ENCODE measurements around the gene IGFBPL1.
"Not testable (repeated sequence)": the region's sequence is repeated elsewhere in the genome, so short reads cannot be mapped to it uniquely, and the experiment has no call there.

Gene IGFBPL1

GRCh38 chr9:38382141-38382540, 42.1 kb downstream of the IGFBPL1 start:
- TF ChIP-seq, protein P1, sequence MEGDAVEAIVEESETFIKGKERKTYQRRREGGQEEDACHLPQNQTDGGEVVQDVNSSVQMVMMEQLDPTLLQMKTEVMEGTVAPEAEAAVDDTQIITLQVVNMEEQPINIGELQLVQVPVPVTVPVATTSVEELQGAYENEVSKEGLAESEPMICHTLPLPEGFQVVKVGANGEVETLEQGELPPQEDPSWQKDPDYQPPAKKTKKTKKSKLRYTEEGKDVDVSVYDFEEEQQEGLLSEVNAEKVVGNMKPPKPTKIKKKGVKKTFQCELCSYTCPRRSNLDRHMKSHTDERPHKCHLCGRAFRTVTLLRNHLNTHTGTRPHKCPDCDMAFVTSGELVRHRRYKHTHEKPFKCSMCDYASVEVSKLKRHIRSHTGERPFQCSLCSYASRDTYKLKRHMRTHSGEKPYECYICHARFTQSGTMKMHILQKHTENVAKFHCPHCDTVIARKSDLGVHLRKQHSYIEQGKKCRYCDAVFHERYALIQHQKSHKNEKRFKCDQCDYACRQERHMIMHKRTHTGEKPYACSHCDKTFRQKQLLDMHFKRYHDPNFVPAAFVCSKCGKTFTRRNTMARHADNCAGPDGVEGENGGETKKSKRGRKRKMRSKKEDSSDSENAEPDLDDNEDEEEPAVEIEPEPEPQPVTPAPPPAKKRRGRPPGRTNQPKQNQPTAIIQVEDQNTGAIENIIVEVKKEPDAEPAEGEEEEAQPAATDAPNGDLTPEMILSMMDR (IDR thresholded peaks at IDR 0.05; ENCODE audit: borderline replicate concordance, control extremely low read depth, extremely low read depth, insufficient read depth, missing control alignments): no peak
- DNase-seq (ENCODE audit: low spot score): no peak
- in situ Hi-C loops (cut with MboI; ENCODE audit: low sequenced_read_pairs, unreplicated experiment): loop anchor here (10.0 kb wide), 1 partner anchor 63 kb away; no protein-coding TSS in a partner anchor

- TF ChIP-seq, protein P1 (IDR thresholded peaks at IDR 0.05; ENCODE audit: borderline replicate concordance, control extremely low read depth, extremely low read depth, insufficient read depth, missing control alignments): no peak
- DNase-seq (ENCODE audit: low spot score): no peak
- in situ Hi-C loops (cut with MboI; ENCODE audit: low sequenced_read_pairs, unreplicated experiment): loop anchor here (10.0 kb wide), 1 partner anchor 64 kb away; no protein-coding TSS in a partner anchor
Observed at GRCh38 chr9:38380872-38381534, 43.3 kb downstream of the IGFBPL1 start.

DNA sequence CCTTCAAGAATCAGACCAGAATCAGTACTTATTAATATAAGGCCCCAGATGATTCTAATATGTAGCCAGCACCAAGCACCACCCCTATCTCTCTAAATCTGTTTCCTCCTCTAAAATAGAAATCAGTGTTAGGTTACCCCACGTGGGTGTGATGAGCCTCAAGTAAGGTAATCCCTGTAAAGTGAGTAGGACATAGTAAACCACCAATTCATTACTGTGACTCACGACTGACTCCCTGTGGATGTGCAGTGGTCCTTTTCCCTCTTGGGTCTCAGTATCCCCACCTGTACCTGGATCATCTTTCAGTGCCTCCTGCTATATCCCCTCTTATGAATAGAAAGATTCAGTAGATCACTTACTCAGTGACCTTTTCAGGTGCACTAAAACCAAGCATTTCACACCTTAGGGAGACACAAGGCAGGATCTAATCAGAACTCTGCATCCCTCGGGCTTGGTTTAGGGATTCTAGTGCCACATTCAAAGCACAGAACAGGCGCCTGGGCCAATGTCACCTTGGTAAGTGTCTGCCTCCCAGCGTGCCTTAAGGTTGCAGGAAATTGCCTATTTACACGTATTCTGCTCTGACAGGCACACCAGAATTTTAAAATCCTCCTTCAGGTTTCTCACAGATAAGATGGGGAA, 43.9 kb downstream of the IGFBPL1 start:
- in situ Hi-C loops (cut with MboI; ENCODE audit: low sequenced_read_pairs, unreplicated experiment): loop anchor here (10.0 kb wide), 1 partner anchor 64 kb away; no protein-coding TSS in a partner anchor
- no peak for DNase-seq (ENCODE audit: low spot score)
- TF ChIP-seq, protein P1 (IDR thresholded peaks at IDR 0.05; ENCODE audit: borderline replicate concordance, control extremely low read depth, extremely low read depth, insufficient read depth, missing control alignments): no peak

DNA sequence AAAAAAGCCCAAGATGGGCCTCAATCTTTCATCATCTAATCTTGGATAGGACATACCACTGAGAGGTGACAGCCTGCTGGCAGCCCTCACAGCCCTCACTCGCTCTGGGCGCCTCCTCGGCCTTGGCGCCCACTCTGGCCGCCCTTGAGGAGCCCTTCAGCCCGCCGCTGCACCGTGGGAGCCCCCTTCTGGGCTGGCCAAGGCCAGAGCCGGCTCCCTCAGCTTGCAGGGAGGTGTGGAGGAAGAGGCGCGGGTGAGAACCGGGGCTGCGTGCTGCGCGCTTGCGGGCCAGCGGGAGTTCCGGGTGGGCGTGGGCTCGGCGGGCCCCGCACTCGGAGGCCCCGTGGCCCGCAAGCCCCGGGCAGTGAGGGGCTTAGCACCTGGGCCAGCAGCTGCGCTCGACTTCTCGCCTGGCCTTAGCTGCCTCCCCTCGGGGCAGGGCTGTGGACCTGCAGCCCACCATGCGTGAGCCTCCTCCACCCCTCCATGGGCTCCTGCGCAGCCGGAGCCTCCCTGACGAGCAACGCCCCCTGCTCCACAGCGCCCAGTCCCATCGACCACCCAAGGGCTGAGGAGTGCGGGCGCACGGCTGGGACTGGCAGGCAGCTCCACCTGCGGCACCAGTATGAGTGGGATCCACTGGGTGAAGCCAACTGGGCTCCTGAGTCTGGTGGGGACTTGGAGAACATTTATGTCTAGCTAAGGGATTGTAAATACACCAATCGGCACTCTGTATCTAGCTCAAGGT, 46.7 kb downstream of the IGFBPL1 start:
- DNase-seq (ENCODE audit: low spot score); in situ Hi-C loops (cut with MboI; ENCODE audit: low sequenced_read_pairs, unreplicated experiment): not testable (repeated sequence)

GRCh38 chr9:38376021-38376670, 48.1 kb downstream of the IGFBPL1 start:
- TF ChIP-seq, protein P1 (IDR thresholded peaks at IDR 0.05; ENCODE audit: borderline replicate concordance, control extremely low read depth, extremely low read depth, insufficient read depth, missing control alignments): no peak
- in situ Hi-C loops (cut with MboI; ENCODE audit: low sequenced_read_pairs, unreplicated experiment): no loop called here
- no peak for DNase-seq (ENCODE audit: low spot score)

DNA sequence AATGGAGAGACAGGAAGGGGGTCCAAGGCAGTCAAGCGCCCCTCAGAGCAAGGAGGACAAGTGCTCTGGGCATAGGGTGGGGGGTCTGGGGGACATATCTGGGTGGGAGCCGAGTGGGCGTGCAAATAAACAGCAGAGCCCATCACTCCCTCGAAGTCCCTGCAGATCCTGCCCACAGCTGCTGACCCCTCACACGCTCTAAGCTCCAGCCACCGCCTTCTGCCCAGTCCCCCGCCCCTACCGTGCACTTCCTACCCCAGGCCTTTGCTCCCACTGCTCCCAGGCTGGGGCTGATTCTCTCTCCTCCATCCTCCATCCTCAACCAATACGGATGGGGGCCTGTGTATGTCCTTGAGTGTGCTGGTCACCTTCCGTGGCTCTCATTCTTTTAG, 48.7 kb downstream of the IGFBPL1 start:
- TF ChIP-seq, protein P1 (IDR thresholded peaks at IDR 0.05; ENCODE audit: borderline replicate concordance, control extremely low read depth, extremely low read depth, insufficient read depth, missing control alignments): no peak
- no peak for DNase-seq (ENCODE audit: low spot score)
- in situ Hi-C loops (cut with MboI; ENCODE audit: low sequenced_read_pairs, unreplicated experiment): no loop called here

Measured in GM13976 (cell line).